Transverse colon (tissue), 4 donors: ENCODE results near the gene ACSS3.

Experiments used
- CTCF ChIP-seq, 5 experiments: fragments of 200-600 bp in 3 of 5; fragments of 450-650 bp in 2 of 5; sonication (generic) in 3 of 5; IDR thresholded peaks; 1 replicate in 2 of 5; 2 replicates in 3 of 5; pipeline ENCODE4 v1.5.1; 2016 to 2017; ENCODE audit warnings: antibody characterized with exemption in 5 of 5, inconsistent platforms in 3 of 5, mild to moderate bottlenecking in 2 of 5, moderate library complexity in 1 of 5
- POLR2A ChIP-seq: fragments of 450-650 bp; IDR thresholded peaks from one replicate; pipeline ENCODE4 v1.6.1; 2016; ENCODE audit warnings: antibody characterized with exemption, mild to moderate bottlenecking, moderate library complexity
- POLR2AphosphoS5 ChIP-seq, 3 donors: sonication (generic); formaldehyde crosslinking; IDR thresholded peaks; one replicate each; pipeline ENCODE4 v1.6.1; 2016; ENCODE audit warnings: antibody characterized with exemption in 3 of 3

- no peak for TF ChIP-seq CTCF (IDR thresholded peaks at IDR 0.05)
- no peak for TF ChIP-seq POLR2AphosphoS5 (IDR thresholded peaks at IDR 0.05)
- TF ChIP-seq POLR2A: no peak
Observed at GRCh38 chr12:81162391-81163136, 84.7 kb downstream of the ACSS3 start.
